Measurements from ENCODE around the gene HDAC4. TPM values are rescaled to one million over a fixed set of nuclear protein-coding genes. Genes with fewer than 3 reads are reported as not detected.
"Not testable (repeated sequence)": the region's sequence is repeated elsewhere in the genome, so short reads cannot be mapped to it uniquely, and the experiment has no call there.

The HDAC4 gene
- total and polyA plus RNA-seq, 8 donors: 1.7 to 98.8 (median 24.5) TPM

GRCh38 chr2:239039479-239039861 is 361.4 kb downstream of the HDAC4 start:
- WGBS, 5 donors: 78 to 91% (median 81%) methylated on average over 11 of the region's 11 CpGs
- intact Hi-C loops (cut with DNase I; ENCODE audit: low total_unique reads): loop anchor here (10.0 kb wide), 3 partner anchors 845 to 1105 kb away; partner anchors contain the start of gene OTOS
- DNase-seq: no peak

DNA sequence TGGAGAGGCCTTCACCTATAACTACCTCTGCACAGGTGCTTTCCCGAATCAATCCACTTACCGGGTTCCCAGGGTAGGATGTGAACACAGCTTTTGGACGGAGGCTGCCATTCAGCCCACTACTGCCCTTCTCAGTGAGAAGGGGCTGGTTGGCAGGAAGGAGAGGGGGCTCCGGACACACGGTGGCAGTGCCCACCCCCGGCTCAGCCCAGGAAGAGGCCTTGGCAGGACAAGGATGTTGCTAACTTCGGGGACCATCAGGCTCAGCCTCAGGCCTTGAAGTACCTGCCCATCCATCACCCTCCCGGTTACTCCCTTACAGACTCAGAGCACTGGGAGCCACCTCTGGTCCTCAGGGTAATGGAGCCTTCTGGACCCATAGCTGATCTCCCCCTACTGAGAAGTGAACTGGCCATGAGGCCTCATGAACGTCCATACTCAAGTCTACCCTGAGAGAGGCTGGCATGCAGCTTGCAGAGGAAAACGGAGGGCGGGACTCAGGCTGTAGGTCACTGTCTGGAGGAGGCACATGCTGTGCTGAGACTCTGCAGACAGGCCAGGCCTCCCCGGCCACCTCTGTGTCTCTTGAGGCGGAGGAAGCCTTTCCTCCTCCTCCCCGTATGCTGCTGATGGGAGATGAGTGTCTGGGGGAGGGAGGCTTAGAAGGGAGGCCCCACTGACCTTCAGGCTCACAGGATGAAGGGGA is 361.9 kb downstream of the HDAC4 start:
- DNase-seq: no peak
- H3K36me3 ChIP-seq: no peaks in the 10 kb centered on the region
- no peak overlapping the region for H3K4me3 ChIP-seq
- WGBS, 5 donors: 75 to 84% (median 78%) methylated on average over 13 to 14 of the region's 14 CpGs
- no peak overlapping the region for H3K27ac ChIP-seq
- no peaks in the 10 kb centered on the region for H3K9me3 ChIP-seq
- TF ChIP-seq CTCF (IDR thresholded peaks at IDR 0.05) (no peak), POLR2AphosphoS5 (IDR thresholded peaks at IDR 0.05) (no peak), POLR2A (IDR thresholded peaks at IDR 0.05) (no peak), EP300 (IDR thresholded peaks at IDR 0.05) (no peak)
- H3K27me3 ChIP-seq: peaks cover 0 to 16% (median 9%) of the 10 kb centered on the region in 3 donors
- H3K4me1 ChIP-seq: peaks cover 0 to 6% (median 4%) of the 10 kb centered on the region in 4 donors
- intact Hi-C loops (cut with DNase I; ENCODE audit: low total_unique reads): loop anchor here (10.0 kb wide), 3 partner anchors 846 to 1106 kb away; partner anchors contain the start of gene OTOS

More at GRCh38 chr2:239039479-239039861, 361.4 kb downstream of the HDAC4 start:
- Histone ChIP-seq H3K4me3 (no peak overlapping the region), H3K36me3 (no peaks in the 10 kb centered on the region), H3K27ac (no peak overlapping the region), H3K4me1 (peaks cover 0 to 6% (median 4%) of the 10 kb centered on the region in 4 donors), H3K9me3 (no peaks in the 10 kb centered on the region), H3K27me3 (peaks cover 0 to 11% (median 6%) of the 10 kb centered on the region in 3 donors)
- TF ChIP-seq POLR2A (IDR thresholded peaks at IDR 0.05) (no peak), CTCF (IDR thresholded peaks at IDR 0.05) (no peak), POLR2AphosphoS5 (IDR thresholded peaks at IDR 0.05) (no peak), EP300 (IDR thresholded peaks at IDR 0.05) (no peak)

- not testable (repeated sequence) for DNase-seq, H3K9me3 ChIP-seq, H3K4me1 ChIP-seq, H3K4me3 ChIP-seq, H3K27ac ChIP-seq, H3K36me3 ChIP-seq
- intact Hi-C loops (cut with DNase I; ENCODE audit: low total_unique reads): loop anchor here (10.0 kb wide), 3 partner anchors 847 to 1107 kb away; partner anchors contain the start of gene OTOS
- H3K27me3 ChIP-seq: peaks cover 0 to 19% (median 9%) of the 10 kb centered on the region in 3 donors
- WGBS, 5 donors: 80 to 96% (median 88%) methylated on average over 9 to 12 of the region's 13 CpGs
These were observed 362.5 kb downstream of the HDAC4 start for GRCh38 chr2:239038284-239038683.

DNA sequence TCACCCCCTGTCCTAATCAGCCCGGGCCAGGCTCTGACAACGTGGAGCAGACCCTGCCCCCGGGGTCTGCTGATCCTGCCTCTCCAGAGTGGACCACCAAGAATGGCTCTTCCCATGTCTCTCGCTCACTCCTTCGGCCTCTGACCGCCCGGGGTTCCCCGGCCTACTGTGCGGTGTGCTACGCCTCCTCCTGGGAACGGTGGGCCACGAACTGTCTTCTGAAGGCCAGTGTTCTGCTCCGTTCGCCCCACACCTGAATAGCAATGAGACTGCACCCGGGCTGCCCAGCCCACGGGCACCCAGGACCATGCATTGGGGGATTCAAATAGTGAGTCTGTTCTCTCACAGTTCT is 363.3 kb downstream of the HDAC4 start:
- intact Hi-C loops (cut with DNase I; ENCODE audit: low total_unique reads): loop anchor here (10.0 kb wide), 3 partner anchors 847 to 1107 kb away; partner anchors contain the start of gene OTOS

More for the DNA sequence above, 363.3 kb downstream of the HDAC4 start:
- TF ChIP-seq CTCF (IDR thresholded peaks at IDR 0.05): no peak
- no peak for TF ChIP-seq POLR2A (IDR thresholded peaks at IDR 0.05)
- no peak for TF ChIP-seq EP300 (IDR thresholded peaks at IDR 0.05)
- TF ChIP-seq POLR2AphosphoS5 (IDR thresholded peaks at IDR 0.05): no peak
- WGBS, 5 donors: 83 to 91% (median 87%) methylated on average over 16 of the region's 16 CpGs
- DNase-seq: no peak
- Histone ChIP-seq H3K36me3 (no peaks in the 10 kb centered on the region), H3K27ac (no peak overlapping the region), H3K9me3 (no peaks in the 10 kb centered on the region), H3K4me1 (peaks cover 0 to 6% (median 4%) of the 10 kb centered on the region in 4 donors), H3K27me3 (peaks cover 0 to 19% (median 9%) of the 10 kb centered on the region in 3 donors), H3K4me3 (no peak overlapping the region)

All from stomach (tissue), 9 donors.